ENCODE results near the gene COTL1. TPM values are rescaled to one million over a fixed set of nuclear protein-coding genes. Genes with fewer than 3 reads are reported as not detected.
"Not testable (repeated sequence)": the region's sequence is repeated elsewhere in the genome, so short reads cannot be mapped to it uniquely, and the experiment has no call there.

The COTL1 gene
- polyA plus RNA-seq, 4 donors, result 43.6 to 166 (median 94.3) TPM

DNA sequence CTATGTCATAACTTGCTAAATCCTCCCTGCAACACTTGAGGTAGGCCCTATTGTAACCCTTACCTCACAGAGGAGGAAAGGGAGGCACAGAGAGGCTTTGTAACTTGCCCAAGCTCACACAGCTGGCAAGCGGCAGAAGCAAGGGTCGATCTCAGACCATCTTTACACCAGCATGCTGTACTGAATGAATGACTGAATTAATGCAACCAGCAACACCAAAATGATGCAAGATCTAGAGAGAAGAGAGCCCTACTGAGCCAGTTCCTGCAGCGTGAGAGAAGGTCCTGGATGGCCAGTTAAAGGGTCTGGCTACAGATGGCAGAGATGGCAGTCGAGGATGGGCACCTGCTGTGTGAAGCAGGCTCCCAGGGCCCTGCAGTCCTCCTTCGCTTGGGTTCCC is 22.3 kb upstream of the COTL1 start:
- WGBS, 3 donors, result 92 to 96% (median 95%) methylated on average over 5 of the region's 5 CpGs
- no peak for FAIRE-seq
- Histone ChIP-seq H3K27me3 (ENCODE audit: control insufficient read depth in 3 of 3, insufficient read depth in 3 of 3, low read length in 3 of 3) (no peaks in the 10 kb centered on the region), H3K27ac (ENCODE audit: low read depth in 1 of 3, low read length in 2 of 3) (no peak overlapping the region), H3K4me3 (ENCODE audit: low read depth in 1 of 3, low read length in 3 of 3) (no peak overlapping the region), H3K4me1 (ENCODE audit: control insufficient read depth in 3 of 3, insufficient read depth in 2 of 3, low read depth in 1 of 3, low read length in 2 of 3) (no peaks in the 10 kb centered on the region), H3K36me3 (ENCODE audit: control insufficient read depth in 3 of 3, insufficient read depth in 2 of 3, low read depth in 1 of 3, low read length in 3 of 3) (no peaks in the 10 kb centered on the region), H3K9me3 (ENCODE audit: control insufficient read depth in 2 of 2, insufficient read depth in 1 of 2, low read depth in 1 of 2, low read length in 1 of 2) (no peaks in the 10 kb centered on the region)
- DNase-seq, result no peak

GRCh38 chr16:84638231-84638806 is 20.4 kb upstream of the COTL1 start:
- no peak overlapping the region for H3K4me3 ChIP-seq (ENCODE audit: low read depth in 1 of 3, low read length in 3 of 3)
- H3K27ac ChIP-seq (ENCODE audit: low read depth in 1 of 3, low read length in 2 of 3), result no peak overlapping the region
- FAIRE-seq (no peak), DNase-seq (no peak)
- H3K4me1 ChIP-seq (ENCODE audit: control insufficient read depth in 3 of 3, insufficient read depth in 2 of 3, low read depth in 1 of 3, low read length in 2 of 3), result peaks cover 0 to 3% (median 0%) of the 10 kb centered on the region in 3 donors
- WGBS, 3 donors, result 92 to 98% (median 97%) methylated on average over 8 of the region's 8 CpGs
- H3K27me3 ChIP-seq (ENCODE audit: control insufficient read depth in 3 of 3, insufficient read depth in 3 of 3, low read length in 3 of 3), result peaks cover 0 to 2% (median 0%) of the 10 kb centered on the region in 3 donors
- no peaks in the 10 kb centered on the region for H3K36me3 ChIP-seq (ENCODE audit: control insufficient read depth in 3 of 3, insufficient read depth in 2 of 3, low read depth in 1 of 3, low read length in 3 of 3)
- H3K9me3 ChIP-seq (ENCODE audit: control insufficient read depth in 2 of 2, insufficient read depth in 1 of 2, low read depth in 1 of 2, low read length in 1 of 2), result no peaks in the 10 kb centered on the region

GRCh38 chr16:84637709-84638108 is 19.8 kb upstream of the COTL1 start:
- H3K27me3 ChIP-seq (ENCODE audit: control insufficient read depth in 3 of 3, insufficient read depth in 3 of 3, low read length in 3 of 3), result peaks cover 0 to 2% (median 0%) of the 10 kb centered on the region in 3 donors
- H3K36me3 ChIP-seq (ENCODE audit: control insufficient read depth in 3 of 3, insufficient read depth in 2 of 3, low read depth in 1 of 3, low read length in 3 of 3), result no peaks in the 10 kb centered on the region
- H3K4me1 ChIP-seq (ENCODE audit: control insufficient read depth in 3 of 3, insufficient read depth in 2 of 3, low read depth in 1 of 3, low read length in 2 of 3), result peaks cover 0 to 3% (median 0%) of the 10 kb centered on the region in 3 donors
- FAIRE-seq, result no peak
- H3K9me3 ChIP-seq (ENCODE audit: control insufficient read depth in 2 of 2, insufficient read depth in 1 of 2, low read depth in 1 of 2, low read length in 1 of 2), result no peaks in the 10 kb centered on the region
- H3K4me3 ChIP-seq (ENCODE audit: low read depth in 1 of 3, low read length in 3 of 3), result no peak overlapping the region
- H3K27ac ChIP-seq (ENCODE audit: low read depth in 1 of 3, low read length in 2 of 3), result no peak overlapping the region
- DNase-seq, result no peak
- WGBS, 3 donors, result 85 to 98% (median 87%) methylated on average over 4 of the region's 4 CpGs

DNA sequence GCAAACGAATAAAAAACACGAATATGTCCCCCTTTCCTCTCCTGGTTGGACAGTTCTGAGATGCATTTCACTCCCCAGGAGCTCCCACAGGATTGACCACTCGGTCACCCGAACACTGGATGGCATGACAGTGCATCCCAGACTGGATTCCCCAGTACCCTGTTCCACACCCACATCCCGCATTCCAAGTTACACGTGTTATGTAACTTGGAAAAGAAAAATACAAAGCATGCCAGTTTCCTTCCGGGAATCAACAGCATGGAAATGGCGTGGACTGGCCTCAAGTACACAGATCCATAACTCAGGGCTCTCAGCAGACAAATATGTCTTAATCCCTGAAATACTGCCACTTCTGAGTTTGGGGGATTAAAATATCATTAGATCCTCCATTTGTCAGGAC is 17.8 kb upstream of the COTL1 start:
- Histone ChIP-seq H3K4me1 (ENCODE audit: control insufficient read depth in 3 of 3, insufficient read depth in 2 of 3, low read depth in 1 of 3, low read length in 2 of 3) (peaks cover 0 to 3% (median 0%) of the 10 kb centered on the region in 3 donors), H3K27me3 (ENCODE audit: control insufficient read depth in 3 of 3, insufficient read depth in 3 of 3, low read length in 3 of 3) (peaks cover 0 to 2% (median 0%) of the 10 kb centered on the region in 3 donors), H3K9me3 (ENCODE audit: control insufficient read depth in 2 of 2, insufficient read depth in 1 of 2, low read depth in 1 of 2, low read length in 1 of 2) (no peaks in the 10 kb centered on the region), H3K36me3 (ENCODE audit: control insufficient read depth in 3 of 3, insufficient read depth in 2 of 3, low read depth in 1 of 3, low read length in 3 of 3) (no peaks in the 10 kb centered on the region), H3K27ac (ENCODE audit: low read depth in 1 of 3, low read length in 2 of 3) (no peak overlapping the region), H3K4me3 (ENCODE audit: low read depth in 1 of 3, low read length in 3 of 3) (no peak overlapping the region)
- 71 to 72% (median 71%) methylated on average over 8 of the region's 8 CpGs for WGBS, 3 donors
- no peak for FAIRE-seq
- DNase-seq, result no peak

DNA sequence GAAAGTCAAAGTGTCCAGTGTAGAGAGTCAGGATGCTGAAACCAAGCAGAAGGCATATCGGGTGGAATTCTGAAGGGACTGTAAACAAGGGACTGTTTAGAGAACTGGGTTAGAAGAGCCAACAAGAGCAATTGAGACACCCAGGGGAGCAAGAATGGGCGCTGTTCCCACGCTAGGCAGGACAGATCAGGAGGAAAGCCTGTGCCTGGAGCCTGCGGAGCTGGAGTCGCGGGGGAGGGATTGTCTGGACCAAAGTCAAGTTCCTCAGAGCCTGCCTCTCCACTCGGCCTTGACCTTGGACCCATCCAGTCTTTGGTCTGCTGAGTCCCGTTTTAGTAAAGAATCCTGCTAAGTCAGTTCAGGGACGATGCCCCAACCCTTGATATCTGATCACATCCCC is 15.7 kb upstream of the COTL1 start:
- peaks cover 0 to 3% (median 0%) of the 10 kb centered on the region in 3 donors for H3K4me1 ChIP-seq (ENCODE audit: control insufficient read depth in 3 of 3, insufficient read depth in 2 of 3, low read depth in 1 of 3, low read length in 2 of 3)
- no peak overlapping the region for H3K27ac ChIP-seq (ENCODE audit: low read depth in 1 of 3, low read length in 2 of 3)
- DNase-seq (peak; percentile 58 to 70), FAIRE-seq (no peak)
- WGBS, 3 donors, result 17 to 36% (median 35%) methylated on average over 9 of the region's 9 CpGs
- no peaks in the 10 kb centered on the region for H3K36me3 ChIP-seq (ENCODE audit: control insufficient read depth in 3 of 3, insufficient read depth in 2 of 3, low read depth in 1 of 3, low read length in 3 of 3)
- peaks cover 0 to 2% (median 0%) of the 10 kb centered on the region in 3 donors for H3K27me3 ChIP-seq (ENCODE audit: control insufficient read depth in 3 of 3, insufficient read depth in 3 of 3, low read length in 3 of 3)
- H3K9me3 ChIP-seq (ENCODE audit: control insufficient read depth in 2 of 2, insufficient read depth in 1 of 2, low read depth in 1 of 2, low read length in 1 of 2), result no peaks in the 10 kb centered on the region
- no peak overlapping the region for H3K4me3 ChIP-seq (ENCODE audit: low read depth in 1 of 3, low read length in 3 of 3)

DNA sequence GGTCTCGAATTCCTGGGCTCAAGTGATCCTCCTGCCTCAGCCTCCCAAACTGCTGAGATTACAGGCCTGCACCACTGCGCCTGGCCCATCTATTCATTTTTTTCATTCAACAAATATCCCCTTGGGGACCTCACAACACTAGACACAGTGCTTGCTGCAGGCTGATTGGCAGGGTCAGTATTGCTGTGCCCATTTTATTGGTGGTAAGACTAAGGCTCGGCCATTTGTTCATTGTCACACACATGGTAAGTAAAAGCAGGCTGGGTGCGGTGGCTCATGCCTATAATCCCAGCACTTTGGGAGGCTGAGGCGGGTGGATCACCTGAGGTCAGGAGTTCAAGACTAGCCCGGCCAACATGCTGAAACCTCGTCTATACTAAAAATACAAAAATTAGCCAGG is 15.0 kb upstream of the COTL1 start:
- WGBS, 3 donors, result 88 to 92% (median 91%) methylated on average over 7 of the region's 7 CpGs

DNA sequence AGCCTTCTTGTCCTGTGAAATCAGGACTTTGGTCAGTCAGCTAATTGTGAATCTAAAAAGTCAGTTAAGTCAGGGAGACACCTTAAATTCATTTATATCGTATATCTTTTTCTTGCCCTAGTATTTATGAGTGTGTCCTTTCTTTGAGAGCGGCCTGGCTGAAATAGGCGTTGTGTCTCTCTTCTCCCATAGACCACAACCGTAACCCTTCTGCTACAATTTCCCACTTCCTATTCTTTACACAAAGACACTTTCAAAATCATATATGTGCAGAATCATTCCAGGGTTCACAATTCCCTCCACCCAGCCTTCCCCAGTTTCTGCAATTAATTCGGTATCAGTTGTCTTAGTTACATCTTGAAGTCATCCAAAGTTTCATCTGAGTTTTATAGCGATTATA is 14.0 kb upstream of the COTL1 start:
- Histone ChIP-seq H3K4me1 (ENCODE audit: control insufficient read depth in 3 of 3, insufficient read depth in 2 of 3, low read depth in 1 of 3, low read length in 2 of 3) (peaks cover 0 to 3% (median 0%) of the 10 kb centered on the region in 3 donors), H3K4me3 (ENCODE audit: low read depth in 1 of 3, low read length in 3 of 3) (no peak overlapping the region), H3K27me3 (ENCODE audit: control insufficient read depth in 3 of 3, insufficient read depth in 3 of 3, low read length in 3 of 3) (peaks cover 0 to 2% (median 0%) of the 10 kb centered on the region in 3 donors), H3K9me3 (ENCODE audit: control insufficient read depth in 2 of 2, insufficient read depth in 1 of 2, low read depth in 1 of 2, low read length in 1 of 2) (no peaks in the 10 kb centered on the region), H3K36me3 (ENCODE audit: control insufficient read depth in 3 of 3, insufficient read depth in 2 of 3, low read depth in 1 of 3, low read length in 3 of 3) (no peaks in the 10 kb centered on the region), H3K27ac (ENCODE audit: low read depth in 1 of 3, low read length in 2 of 3) (no peak overlapping the region)
- no peak for FAIRE-seq
- WGBS, 3 donors, result 80 to 88% (median 86%) methylated on average over 6 of the region's 6 CpGs
- DNase-seq, result no peak

More for the DNA sequence above, 15.0 kb upstream of the COTL1 start:
- not testable (repeated sequence) for H3K36me3 ChIP-seq (ENCODE audit: control insufficient read depth in 3 of 3, insufficient read depth in 2 of 3, low read depth in 1 of 3, low read length in 3 of 3); DNase-seq; H3K9me3 ChIP-seq (ENCODE audit: control insufficient read depth in 2 of 2, insufficient read depth in 1 of 2, low read depth in 1 of 2, low read length in 1 of 2); H3K27me3 ChIP-seq (ENCODE audit: control insufficient read depth in 3 of 3, insufficient read depth in 3 of 3, low read length in 3 of 3); H3K4me1 ChIP-seq (ENCODE audit: control insufficient read depth in 3 of 3, insufficient read depth in 2 of 3, low read depth in 1 of 3, low read length in 2 of 3); H3K4me3 ChIP-seq (ENCODE audit: low read depth in 1 of 3, low read length in 3 of 3); FAIRE-seq; H3K27ac ChIP-seq (ENCODE audit: low read depth in 1 of 3, low read length in 2 of 3)

DNA sequence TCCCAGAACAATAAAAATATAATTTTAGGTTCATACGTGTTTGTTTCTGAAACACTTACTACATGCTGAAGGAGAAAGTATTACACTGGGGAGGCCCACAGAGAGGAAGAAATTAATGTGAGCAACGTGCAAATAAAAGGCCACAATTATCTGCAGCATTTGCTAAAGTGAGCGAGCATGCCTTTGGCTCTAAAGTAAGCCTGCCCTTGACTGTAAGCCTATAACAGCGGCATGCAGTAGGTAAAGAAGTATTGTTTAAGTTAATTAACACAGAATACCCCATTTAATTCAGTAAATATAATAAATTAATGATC is 13.2 kb upstream of the COTL1 start:
- FAIRE-seq, result no peak
- H3K4me3 ChIP-seq (ENCODE audit: low read depth in 1 of 3, low read length in 3 of 3), result no peak overlapping the region
- peaks cover 0 to 3% (median 0%) of the 10 kb centered on the region in 3 donors for H3K4me1 ChIP-seq (ENCODE audit: control insufficient read depth in 3 of 3, insufficient read depth in 2 of 3, low read depth in 1 of 3, low read length in 2 of 3)
- 74 to 83% (median 80%) methylated on average over 4 of the region's 4 CpGs for WGBS, 3 donors
- H3K27ac ChIP-seq (ENCODE audit: low read depth in 1 of 3, low read length in 2 of 3), result no peak overlapping the region
- H3K9me3 ChIP-seq (ENCODE audit: control insufficient read depth in 2 of 2, insufficient read depth in 1 of 2, low read depth in 1 of 2, low read length in 1 of 2), result no peaks in the 10 kb centered on the region
- no peak for DNase-seq
- H3K36me3 ChIP-seq (ENCODE audit: control insufficient read depth in 3 of 3, insufficient read depth in 2 of 3, low read depth in 1 of 3, low read length in 3 of 3), result no peaks in the 10 kb centered on the region
- H3K27me3 ChIP-seq (ENCODE audit: control insufficient read depth in 3 of 3, insufficient read depth in 3 of 3, low read length in 3 of 3), result peaks cover 0 to 2% (median 0%) of the 10 kb centered on the region in 3 donors

Data from small intestine (tissue), 7 donors.